Neural crest cell (in vitro differentiated cells): ENCODE measurements around the gene CAPN3. TPM values are rescaled to one million over a fixed set of nuclear protein-coding genes. Genes with fewer than 3 reads are reported as not detected.
"Not testable (repeated sequence)": the region's sequence is repeated elsewhere in the genome, so short reads cannot be mapped to it uniquely, and the experiment has no call there.

Experiments used
- DNase-seq: peaks from one replicate; pipeline ENCODE4 v3.0.0; 2021; ENCODE audit warnings: low read depth, mixed read lengths, low spot score
- H3K27ac Mint-ChIP-seq: one replicate; pipeline ENCODE4 v1.8.0; 2021; ENCODE audit warnings: mild to moderate bottlenecking, mixed read lengths; ENCODE audit not compliant: unreplicated experiment
- H3K27me3 Mint-ChIP-seq: 2 replicates; pipeline ENCODE4 v1.8.0; 2021; ENCODE audit warnings: low read depth, mild to moderate bottlenecking, mixed read lengths
- H3K36me3 Mint-ChIP-seq: 2 replicates; pipeline ENCODE4 v1.8.0; 2021; ENCODE audit warnings: low read depth, mild to moderate bottlenecking, mixed read lengths
- H3K4me1 Mint-ChIP-seq: 2 replicates; pipeline ENCODE4 v1.8.0; 2021; ENCODE audit warnings: mixed read lengths
- H3K4me3 Mint-ChIP-seq: one replicate; pipeline ENCODE4 v1.8.0; 2021; ENCODE audit warnings: mild to moderate bottlenecking, mixed read lengths
- H3K9me3 Mint-ChIP-seq: 2 replicates; pipeline ENCODE4 v1.8.0; 2021; ENCODE audit warnings: mixed read lengths
- CTCF ChIP-seq: fragments of 200-600 bp; sonication (generic); conservative IDR thresholded peaks from 2 replicates; pipeline ENCODE4 v1.5.0; 2021; ENCODE audit warnings: antibody characterized with exemption, mild to moderate bottlenecking
- total RNA-seq: library from RNA; stranded (reverse); gene quantifications from 2 replicates; pipeline ENCODE4 v1.2.1, GENCODE V29; 2021

The CAPN3 gene
- total RNA-seq, 1 donor from 2014 or later: 2.7 TPM

- Mint-ChIP-seq H3K9me3 (no peaks in the 10 kb centered on the region), H3K27me3 (no peaks in the 10 kb centered on the region), H3K27ac (no peak overlapping the region), H3K36me3 (no peaks in the 10 kb centered on the region), H3K4me1 (peaks cover 19% of the 10 kb centered on the region), H3K4me3 (no peak overlapping the region)
- no peak for DNase-seq
- TF ChIP-seq CTCF: no peak
Measured at GRCh38 chr15:42324308-42324707, 35.0 kb upstream of the CAPN3 start.

- Mint-ChIP-seq H3K27me3 (no peaks in the 10 kb centered on the region), H3K4me1 (peaks cover 12% of the 10 kb centered on the region)
Measured at GRCh38 chr15:42329161-42329560, 30.1 kb upstream of the CAPN3 start.

GRCh38 chr15:42329992-42330391, 29.3 kb upstream of the CAPN3 start:
- no peak overlapping the region for H3K4me3 Mint-ChIP-seq
- H3K27ac Mint-ChIP-seq: no peak overlapping the region
- H3K4me1 Mint-ChIP-seq: peaks cover 12% of the 10 kb centered on the region
- peaks cover 4% of the 10 kb centered on the region for H3K36me3 Mint-ChIP-seq
- TF ChIP-seq CTCF: no peak
- no peaks in the 10 kb centered on the region for H3K27me3 Mint-ChIP-seq
- peaks cover 4% of the 10 kb centered on the region for H3K9me3 Mint-ChIP-seq
- no peak for DNase-seq

More at GRCh38 chr15:42329161-42329560, 30.1 kb upstream of the CAPN3 start:
- no peak for DNase-seq
- Mint-ChIP-seq H3K4me3 (no peak overlapping the region), H3K27ac (no peak overlapping the region), H3K9me3 (no peaks in the 10 kb centered on the region), H3K36me3 (no peaks in the 10 kb centered on the region)
- no peak for TF ChIP-seq CTCF

GRCh38 chr15:42331235-42331634, 28.1 kb upstream of the CAPN3 start:
- Mint-ChIP-seq H3K9me3 (peaks cover 10% of the 10 kb centered on the region), H3K4me3 (no peak overlapping the region), H3K27me3 (no peaks in the 10 kb centered on the region), H3K36me3 (peaks cover 12% of the 10 kb centered on the region), H3K4me1 (peaks cover 12% of the 10 kb centered on the region), H3K27ac (no peak overlapping the region)
- DNase-seq: no peak
- no peak for TF ChIP-seq CTCF

- Mint-ChIP-seq H3K4me3 (no peak overlapping the region), H3K27me3 (no peaks in the 10 kb centered on the region), H3K4me1 (peaks cover 12% of the 10 kb centered on the region), H3K9me3 (peaks cover 16% of the 10 kb centered on the region), H3K36me3 (peaks cover 16% of the 10 kb centered on the region), H3K27ac (no peak overlapping the region)
- no peak for DNase-seq
- TF ChIP-seq CTCF: no peak
Measured at GRCh38 chr15:42332331-42332730, 27.0 kb upstream of the CAPN3 start.

- no peak overlapping the region for H3K4me3 Mint-ChIP-seq
- peaks cover 17% of the 10 kb centered on the region for H3K9me3 Mint-ChIP-seq
- H3K27me3 Mint-ChIP-seq: no peaks in the 10 kb centered on the region
- no peaks in the 10 kb centered on the region for H3K4me1 Mint-ChIP-seq
- DNase-seq: no peak
- H3K27ac Mint-ChIP-seq: no peak overlapping the region
- H3K36me3 Mint-ChIP-seq: peaks cover 17% of the 10 kb centered on the region
- TF ChIP-seq CTCF: no peak
Measured at GRCh38 chr15:42335074-42335473, 24.2 kb upstream of the CAPN3 start.

GRCh38 chr15:42336650-42337049, 22.7 kb upstream of the CAPN3 start:
- Mint-ChIP-seq H3K9me3 (peaks cover 17% of the 10 kb centered on the region), H3K36me3 (peaks cover 17% of the 10 kb centered on the region)
- not testable (repeated sequence) for H3K27me3 Mint-ChIP-seq, DNase-seq, H3K27ac Mint-ChIP-seq, H3K4me1 Mint-ChIP-seq, H3K4me3 Mint-ChIP-seq

GRCh38 chr15:42337104-42337503, 22.2 kb upstream of the CAPN3 start:
- H3K9me3 Mint-ChIP-seq: peaks cover 17% of the 10 kb centered on the region
- H3K4me3 Mint-ChIP-seq, H3K4me1 Mint-ChIP-seq, H3K27me3 Mint-ChIP-seq, DNase-seq: not testable (repeated sequence)
- peaks cover 17% of the 10 kb centered on the region for H3K36me3 Mint-ChIP-seq
- H3K27ac Mint-ChIP-seq: peak overlapping the region; percentile 91
